Activated CD4-positive, alpha-beta T cell treated with anti-CD3 and anti-CD28 coated beads, Interleukin-2, amount 10 ng/mL, durations not matched to agents 7 days and 5 days (primary cell): Measurements from ENCODE around the gene TMEM147. TPM values are rescaled to one million over a fixed set of nuclear protein-coding genes. Genes with fewer than 3 reads are reported as not detected.

Source experiments
- CTCF ChIA-PET: fragments of 350-600 bp; sonication (Branson Sonifier 250); formaldehyde crosslinking; loops from one replicate; lab custom pipeline; 2021; ENCODE audit warnings: antibody characterized with exemption; lab: Charles Lee
- POLR2A ChIA-PET: fragments of 350-600 bp; sonication (Branson Sonifier 250); formaldehyde crosslinking; loops from one replicate; lab custom pipeline; 2021; ENCODE audit warnings: antibody characterized with exemption; lab: Charles Lee
- DNase-seq: peaks from one replicate; pipeline ENCODE4 v3.0.0-alpha.2; 2020
- H3K27ac Mint-ChIP-seq: one replicate; pipeline ENCODE4 v1.8.0; 2021; ENCODE audit warnings: mild to moderate bottlenecking, moderate library complexity, mixed read lengths
- H3K27me3 Mint-ChIP-seq: one replicate; pipeline ENCODE4 v1.8.0; 2021; ENCODE audit warnings: mixed read lengths
- H3K36me3 Mint-ChIP-seq: one replicate; pipeline ENCODE4 v1.8.0; 2021; ENCODE audit warnings: low read depth, mixed read lengths
- H3K4me1 Mint-ChIP-seq: one replicate; pipeline ENCODE4 v1.8.0; 2021; ENCODE audit warnings: mixed read lengths
- H3K4me3 Mint-ChIP-seq: one replicate; pipeline ENCODE4 v1.8.0; 2021; ENCODE audit warnings: mild to moderate bottlenecking, moderate library complexity, mixed read lengths
- H3K9me3 Mint-ChIP-seq: one replicate; pipeline ENCODE4 v1.8.0; 2021; ENCODE audit warnings: mixed read lengths
- total RNA-seq, 2 experiments: library from RNA; stranded (reverse); gene quantifications; one replicate each; pipeline ENCODE4 v1.2.3, GENCODE V29; 2021

TMEM147 gene
- total RNA-seq: 10 to 100 TPM; 42.5 to 43.8 TPM

DNA sequence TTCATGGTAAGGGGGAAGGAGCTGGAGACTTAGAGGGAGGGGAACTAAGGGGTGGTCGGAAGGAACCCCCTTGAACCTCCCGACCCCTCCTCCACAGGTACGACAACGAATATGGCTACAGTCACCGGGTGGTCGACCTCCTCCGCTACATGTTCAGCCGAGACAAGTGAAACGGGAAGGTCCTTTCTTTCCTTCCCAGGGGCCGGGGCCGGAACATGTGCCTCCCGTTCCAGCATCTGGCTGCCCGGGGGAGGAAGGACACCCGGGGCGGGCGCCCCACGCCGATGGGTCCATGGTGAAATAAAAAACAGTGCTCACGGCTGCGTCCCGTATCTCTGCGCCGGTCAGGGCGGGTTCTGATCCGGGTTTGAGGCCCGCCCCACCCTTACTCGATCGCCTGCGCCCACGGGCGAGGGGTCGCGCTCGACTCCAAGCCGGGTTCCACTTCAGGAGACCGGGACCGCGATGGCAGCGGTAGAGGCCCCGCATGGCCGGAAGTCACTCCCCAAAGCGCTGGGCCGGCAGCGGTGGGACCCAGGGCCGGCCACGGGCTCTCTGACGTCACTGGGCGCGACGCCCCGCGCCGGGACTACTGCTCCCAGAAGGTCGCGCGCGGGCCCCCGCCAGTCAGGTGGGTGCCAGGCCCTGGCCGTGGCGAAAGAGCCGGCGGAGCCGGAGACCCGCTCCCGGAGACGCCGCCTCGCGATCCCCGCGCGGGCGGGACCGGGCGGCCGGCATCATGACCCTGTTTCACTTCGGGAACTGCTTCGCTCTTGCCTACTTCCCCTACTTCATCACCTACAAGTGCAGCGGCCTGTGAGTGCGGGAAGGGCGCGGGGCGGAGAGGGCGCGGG, at the start of gene TMEM147:
Gene TMEM147, plus strand, starts transcription at position 626 of the 854 bp plus-strand sequence. Its CDS starts 114 bp downstream, at position 740.
- no peaks in the 10 kb centered on the region for H3K27me3 Mint-ChIP-seq
- POLR2A ChIA-PET: no interaction called here
- CTCF ChIA-PET: interaction anchor here (1.6 kb wide), 1 partner anchor 14 kb away, joined by 4 read pairs; no protein-coding TSS in a partner anchor
- H3K4me3 Mint-ChIP-seq: peak within 1 kb of the TSS; percentile 82
- no peaks in the 10 kb centered on the region for H3K9me3 Mint-ChIP-seq
- DNase-seq: peak; percentile 86
- peaks cover 4% of the 10 kb centered on the region for H3K36me3 Mint-ChIP-seq
- H3K4me1 Mint-ChIP-seq: peaks cover 30% of the 10 kb centered on the region
- peak within 1 kb of the TSS; percentile 87 for H3K27ac Mint-ChIP-seq

- POLR2A ChIA-PET: no interaction called here
- no peaks in the 10 kb centered on the region for H3K9me3 Mint-ChIP-seq
- H3K27me3 Mint-ChIP-seq: peaks cover 6% of the 10 kb centered on the region
- H3K36me3 Mint-ChIP-seq: no peaks in the 10 kb centered on the region
- H3K4me1 Mint-ChIP-seq: peaks cover 10% of the 10 kb centered on the region
- no peak for DNase-seq
- no peak overlapping the region for H3K4me3 Mint-ChIP-seq
- CTCF ChIA-PET: interaction anchor here (0.7 to 1.1 kb wide), 3 partner anchors 13 to 162 kb away, joined by 3 read pairs; no protein-coding TSS in a partner anchor
- H3K27ac Mint-ChIP-seq: no peak overlapping the region
These were observed 48.0 kb upstream of the TMEM147 start for GRCh38 chr19:35497406-35497805.

GRCh38 chr19:35498220-35498619, 47.2 kb upstream of the TMEM147 start:
- peaks cover 10% of the 10 kb centered on the region for H3K4me1 Mint-ChIP-seq
- peaks cover 6% of the 10 kb centered on the region for H3K27me3 Mint-ChIP-seq
- DNase-seq: no peak
- ChIA-PET POLR2A (no interaction called here), CTCF (interaction anchor here (0.7 kb wide), 2 partner anchors 13 to 97 kb away, joined by 3 read pairs; no protein-coding TSS in a partner anchor)
- H3K27ac Mint-ChIP-seq: no peak overlapping the region
- no peaks in the 10 kb centered on the region for H3K36me3 Mint-ChIP-seq
- no peak overlapping the region for H3K4me3 Mint-ChIP-seq
- H3K9me3 Mint-ChIP-seq: no peaks in the 10 kb centered on the region

DNA sequence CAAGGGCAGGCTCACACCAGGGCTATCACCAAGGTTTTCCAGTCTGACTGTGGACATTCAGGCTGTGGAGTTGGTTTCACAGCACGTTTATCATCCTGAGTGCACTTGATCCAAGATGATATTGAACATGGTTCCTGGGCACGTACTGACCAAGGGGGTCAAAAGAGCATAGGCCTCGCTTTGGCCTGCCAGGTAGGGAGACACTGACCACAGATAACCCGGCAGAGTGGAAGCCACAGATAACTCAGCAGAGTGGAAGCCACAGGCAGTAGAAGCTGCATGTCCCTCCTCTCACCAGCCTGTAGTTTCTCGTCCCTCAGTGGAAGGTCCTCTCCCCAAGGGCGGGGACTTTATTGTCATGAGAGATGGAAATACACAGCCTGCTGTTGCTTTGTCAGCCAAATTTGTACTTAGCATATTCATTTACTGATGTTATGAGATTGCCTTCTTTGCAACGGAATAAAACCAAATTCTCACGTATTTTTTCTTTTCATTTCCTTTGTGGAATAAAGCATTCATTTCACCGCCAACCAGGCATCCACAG, 46.4 kb upstream of the TMEM147 start:
- ChIA-PET CTCF (no interaction called here), POLR2A (no interaction called here)
- peaks cover 5% of the 10 kb centered on the region for H3K27me3 Mint-ChIP-seq
- H3K4me3 Mint-ChIP-seq: no peak overlapping the region
- no peaks in the 10 kb centered on the region for H3K36me3 Mint-ChIP-seq
- H3K9me3 Mint-ChIP-seq: no peaks in the 10 kb centered on the region
- no peak for DNase-seq
- peaks cover 10% of the 10 kb centered on the region for H3K4me1 Mint-ChIP-seq
- no peak overlapping the region for H3K27ac Mint-ChIP-seq

DNA sequence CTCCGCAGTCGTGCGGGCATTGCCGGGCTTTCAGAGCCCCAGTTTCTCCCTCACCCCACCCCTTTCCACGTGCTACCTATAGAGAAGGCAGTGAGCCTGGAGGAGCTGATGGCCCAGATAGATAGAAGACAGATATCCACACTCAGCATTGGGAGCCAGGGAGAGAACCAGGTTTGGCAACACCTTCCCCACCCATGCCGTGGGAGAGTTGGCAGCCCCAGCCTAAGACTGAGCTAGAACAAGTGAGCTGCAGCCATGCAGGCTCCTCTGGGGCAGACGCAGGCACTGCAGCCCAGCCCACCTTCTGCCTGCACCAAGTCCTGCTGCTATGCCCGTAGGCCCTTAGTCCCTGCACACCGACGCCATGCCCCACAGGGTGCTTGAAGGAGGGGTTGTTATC, 44.8 kb upstream of the TMEM147 start:
- no peak for DNase-seq
- H3K4me3 Mint-ChIP-seq: no peak overlapping the region
- no peaks in the 10 kb centered on the region for H3K36me3 Mint-ChIP-seq
- ChIA-PET CTCF (interaction anchor here (0.6 kb wide), 1 partner anchor 105 kb away, joined by 3 read pairs; no protein-coding TSS in a partner anchor), POLR2A (no interaction called here)
- no peaks in the 10 kb centered on the region for H3K9me3 Mint-ChIP-seq
- H3K27ac Mint-ChIP-seq: no peak overlapping the region
- peaks cover 2% of the 10 kb centered on the region for H3K4me1 Mint-ChIP-seq
- H3K27me3 Mint-ChIP-seq: peaks cover 10% of the 10 kb centered on the region

DNA sequence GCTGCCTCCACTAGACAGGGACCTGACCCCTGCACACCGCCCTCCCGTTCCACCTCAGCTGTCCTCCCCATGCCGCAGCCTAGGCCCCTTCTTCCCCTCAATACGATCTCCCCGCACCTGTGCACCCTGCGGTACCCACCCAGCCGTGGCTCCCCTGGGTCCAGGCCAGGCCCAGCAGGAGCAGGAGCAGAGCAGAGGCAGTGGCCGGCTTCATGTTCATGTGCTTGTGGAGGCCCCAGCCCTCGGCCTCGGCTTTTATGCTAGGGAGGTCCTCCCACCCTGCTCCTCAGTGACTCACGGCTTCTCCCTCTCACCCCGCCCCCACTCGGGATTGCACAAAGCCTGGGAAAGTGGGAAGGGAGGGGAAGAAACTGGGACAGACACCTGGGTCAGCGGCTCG, 43.7 kb upstream of the TMEM147 start:
- no peak overlapping the region for H3K4me3 Mint-ChIP-seq
- no peaks in the 10 kb centered on the region for H3K9me3 Mint-ChIP-seq
- CTCF ChIA-PET: interaction anchor here (1.5 kb wide), 1 partner anchor 9 kb away, joined by 4 read pairs; no protein-coding TSS in a partner anchor
- peaks cover 11% of the 10 kb centered on the region for H3K27me3 Mint-ChIP-seq
- POLR2A ChIA-PET: no interaction called here
- DNase-seq: no peak
- H3K4me1 Mint-ChIP-seq: peaks cover 2% of the 10 kb centered on the region
- H3K36me3 Mint-ChIP-seq: no peaks in the 10 kb centered on the region
- no peak overlapping the region for H3K27ac Mint-ChIP-seq

DNA sequence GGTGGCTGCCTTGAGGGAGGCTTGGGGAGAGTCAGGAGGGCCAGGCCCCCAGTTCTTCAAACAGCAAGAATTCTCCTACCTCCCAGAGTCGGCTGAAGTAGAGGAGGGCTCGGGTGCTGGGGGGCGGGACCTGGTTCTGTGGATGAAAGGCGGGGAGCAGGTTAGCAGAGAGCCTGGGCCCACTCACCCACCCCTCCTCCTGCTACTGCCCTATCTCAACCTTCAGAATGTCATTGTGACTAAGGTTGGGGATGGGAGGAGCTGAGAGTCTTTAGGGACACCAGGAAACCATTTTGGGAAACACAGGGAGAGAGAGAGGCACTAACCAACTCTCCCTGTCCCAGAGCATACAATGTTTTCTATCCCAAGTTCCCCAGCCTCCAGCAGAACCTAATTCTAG, 42.7 kb upstream of the TMEM147 start:
- no peak overlapping the region for H3K4me3 Mint-ChIP-seq
- POLR2A ChIA-PET: no interaction called here
- H3K36me3 Mint-ChIP-seq: no peaks in the 10 kb centered on the region
- peaks cover 2% of the 10 kb centered on the region for H3K4me1 Mint-ChIP-seq
- CTCF ChIA-PET: interaction anchor here (1.4 kb wide), 1 partner anchor 16 kb away, joined by 3 read pairs; no protein-coding TSS in a partner anchor
- H3K9me3 Mint-ChIP-seq: no peaks in the 10 kb centered on the region
- peaks cover 18% of the 10 kb centered on the region for H3K27me3 Mint-ChIP-seq
- no peak for DNase-seq
- no peak overlapping the region for H3K27ac Mint-ChIP-seq

DNA sequence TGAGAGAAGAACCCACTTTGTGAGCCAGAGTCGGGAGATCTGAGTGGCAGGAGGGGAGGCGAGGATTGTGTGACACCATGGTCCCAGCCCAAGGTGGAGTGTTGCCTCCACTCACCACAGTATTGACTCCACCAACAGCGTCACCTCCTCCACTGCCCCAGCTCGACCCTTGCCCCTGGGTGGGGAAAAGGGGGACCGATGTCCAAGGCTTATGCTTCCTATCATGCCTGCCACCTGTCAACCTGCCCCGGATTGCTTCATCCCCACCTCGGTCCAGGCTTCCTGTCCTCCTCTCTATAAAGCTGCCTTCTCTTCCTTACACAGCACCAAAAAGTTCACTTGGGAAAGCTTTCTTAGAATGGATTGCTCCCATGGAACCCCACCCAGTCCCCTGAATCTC, 39.4 kb upstream of the TMEM147 start:
- POLR2A ChIA-PET: no interaction called here
- H3K4me1 Mint-ChIP-seq: peaks cover 17% of the 10 kb centered on the region
- H3K27me3 Mint-ChIP-seq: peaks cover 48% of the 10 kb centered on the region
- H3K4me3 Mint-ChIP-seq: no peak overlapping the region
- no peaks in the 10 kb centered on the region for H3K36me3 Mint-ChIP-seq
- DNase-seq: no peak
- no peaks in the 10 kb centered on the region for H3K9me3 Mint-ChIP-seq
- CTCF ChIA-PET: interaction anchor here (1.0 to 1.8 kb wide), 2 partner anchors 11 to 153 kb away, joined by 4 to 8 read pairs; no protein-coding TSS in a partner anchor
- no peak overlapping the region for H3K27ac Mint-ChIP-seq

GRCh38 chr19:35507561-35507960, 37.9 kb upstream of the TMEM147 start:
- Mint-ChIP-seq H3K4me3 (no peak overlapping the region), H3K36me3 (no peaks in the 10 kb centered on the region), H3K27ac (no peak overlapping the region), H3K9me3 (no peaks in the 10 kb centered on the region), H3K4me1 (peaks cover 15% of the 10 kb centered on the region), H3K27me3 (peaks cover 54% of the 10 kb centered on the region)
- DNase-seq: no peak
- ChIA-PET CTCF (interaction anchor here (0.9 to 1.9 kb wide), 2 partner anchors 12 to 14 kb away, joined by 3 to 8 read pairs; no protein-coding TSS in a partner anchor), POLR2A (no interaction called here)

DNA sequence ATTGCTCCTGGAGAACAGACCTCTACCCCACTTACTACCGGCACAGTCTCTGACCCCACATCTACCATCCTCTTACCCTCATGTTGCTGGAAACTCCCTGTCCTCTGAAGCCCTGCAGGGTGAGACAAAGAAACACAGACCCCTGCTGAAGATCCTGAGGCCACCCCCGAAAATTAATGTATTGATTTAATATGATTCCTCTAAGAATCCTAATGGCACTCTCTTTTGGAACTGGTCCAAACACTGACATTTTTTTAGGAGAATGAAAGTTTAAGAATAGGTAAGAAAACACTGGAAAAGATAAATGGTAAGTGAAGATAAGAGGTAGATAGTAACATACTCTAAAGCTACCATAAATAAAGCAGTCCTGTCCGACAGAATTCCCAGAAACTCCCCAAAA, 37.3 kb upstream of the TMEM147 start:
- H3K4me3 Mint-ChIP-seq: no peak overlapping the region
- DNase-seq: no peak
- ChIA-PET POLR2A (no interaction called here), CTCF (interaction anchor here (0.9 to 1.9 kb wide), 3 partner anchors 9 to 14 kb away, joined by 3 to 8 read pairs (median 3); no protein-coding TSS in a partner anchor)
- H3K36me3 Mint-ChIP-seq: no peaks in the 10 kb centered on the region
- H3K27me3 Mint-ChIP-seq: peaks cover 54% of the 10 kb centered on the region
- no peak overlapping the region for H3K27ac Mint-ChIP-seq
- no peaks in the 10 kb centered on the region for H3K9me3 Mint-ChIP-seq
- peaks cover 15% of the 10 kb centered on the region for H3K4me1 Mint-ChIP-seq

- CTCF ChIA-PET: interaction anchor here (0.8 to 1.9 kb wide), 8 partner anchors 8 to 157 kb away, joined by 3 to 8 read pairs (median 3); no protein-coding TSS in a partner anchor
- peaks cover 54% of the 10 kb centered on the region for H3K27me3 Mint-ChIP-seq
- no peaks in the 10 kb centered on the region for H3K9me3 Mint-ChIP-seq
- POLR2A ChIA-PET: no interaction called here
- H3K27ac Mint-ChIP-seq: no peak overlapping the region
- peak; percentile 40 for DNase-seq
- no peaks in the 10 kb centered on the region for H3K36me3 Mint-ChIP-seq
- no peak overlapping the region for H3K4me3 Mint-ChIP-seq
- H3K4me1 Mint-ChIP-seq: peaks cover 15% of the 10 kb centered on the region
These were observed 36.3 kb upstream of the TMEM147 start for GRCh38 chr19:35509018-35509652.

GRCh38 chr19:35509861-35510625, 35.4 kb upstream of the TMEM147 start:
- ChIA-PET POLR2A (no interaction called here), CTCF (interaction anchor here (0.7 to 1.5 kb wide), 15 partner anchors 8 to 178 kb away, joined by 3 to 7 read pairs (median 3); no protein-coding TSS in a partner anchor)
- Mint-ChIP-seq H3K4me3 (no peak overlapping the region), H3K27ac (no peak overlapping the region), H3K9me3 (no peaks in the 10 kb centered on the region), H3K4me1 (peaks cover 15% of the 10 kb centered on the region), H3K36me3 (no peaks in the 10 kb centered on the region), H3K27me3 (peaks cover 55% of the 10 kb centered on the region)
- DNase-seq: peak; percentile 69
